MM.1S (cell line): ENCODE data around the gene LSM7.

Source experiments
- EZH2 ChIP-seq: fragments of 300-600 bp; sonication (generic); optimal IDR thresholded peaks from 2 replicates; pipeline ENCODE3; 2017; ENCODE audit warnings: low read depth, mild to moderate bottlenecking, antibody characterized with exemption, low read length, mixed read lengths
- EZH2phosphoT487 ChIP-seq: fragments of 300-600 bp; sonication (generic); IDR thresholded peaks from 2 replicates; pipeline ENCODE4 v1.6.1; 2018; ENCODE audit warnings: antibody characterized with exemption, low read length
- TF ChIP-seq, protein P1 (sequence below): fragments of 300-600 bp; sonication (generic); IDR thresholded peaks from 2 replicates; pipeline ENCODE4 v1.5.1; 2016; ENCODE audit warnings: antibody characterized with exemption, low read length, mixed read lengths

DNA sequence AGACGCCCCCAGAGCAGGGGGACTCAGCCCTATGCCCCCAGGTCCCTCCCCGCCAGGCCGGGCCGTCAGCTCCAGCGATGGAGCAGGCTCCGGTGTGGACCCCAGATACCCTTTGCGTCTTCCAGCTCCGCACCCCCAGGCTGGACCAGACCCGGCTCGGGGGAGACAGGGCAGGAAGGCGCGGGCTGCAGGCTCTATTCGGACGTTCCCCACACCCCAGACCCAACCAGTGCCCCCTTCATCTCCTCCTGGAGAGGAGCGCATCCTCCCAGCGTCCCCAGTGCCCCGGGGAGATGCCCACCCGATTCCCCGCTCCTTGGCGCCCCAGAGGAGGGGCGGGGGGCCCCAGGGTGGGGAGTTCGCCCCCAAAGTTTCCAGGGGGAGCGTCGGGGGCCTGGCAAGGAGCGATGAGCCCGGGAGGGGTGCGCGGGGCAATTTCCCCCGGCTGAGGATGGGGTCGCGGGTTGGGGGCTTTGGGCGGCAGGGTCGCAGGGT, 20.8 kb downstream of the LSM7 start:
- TF ChIP-seq EZH2: no peak
- TF ChIP-seq, protein P1, sequence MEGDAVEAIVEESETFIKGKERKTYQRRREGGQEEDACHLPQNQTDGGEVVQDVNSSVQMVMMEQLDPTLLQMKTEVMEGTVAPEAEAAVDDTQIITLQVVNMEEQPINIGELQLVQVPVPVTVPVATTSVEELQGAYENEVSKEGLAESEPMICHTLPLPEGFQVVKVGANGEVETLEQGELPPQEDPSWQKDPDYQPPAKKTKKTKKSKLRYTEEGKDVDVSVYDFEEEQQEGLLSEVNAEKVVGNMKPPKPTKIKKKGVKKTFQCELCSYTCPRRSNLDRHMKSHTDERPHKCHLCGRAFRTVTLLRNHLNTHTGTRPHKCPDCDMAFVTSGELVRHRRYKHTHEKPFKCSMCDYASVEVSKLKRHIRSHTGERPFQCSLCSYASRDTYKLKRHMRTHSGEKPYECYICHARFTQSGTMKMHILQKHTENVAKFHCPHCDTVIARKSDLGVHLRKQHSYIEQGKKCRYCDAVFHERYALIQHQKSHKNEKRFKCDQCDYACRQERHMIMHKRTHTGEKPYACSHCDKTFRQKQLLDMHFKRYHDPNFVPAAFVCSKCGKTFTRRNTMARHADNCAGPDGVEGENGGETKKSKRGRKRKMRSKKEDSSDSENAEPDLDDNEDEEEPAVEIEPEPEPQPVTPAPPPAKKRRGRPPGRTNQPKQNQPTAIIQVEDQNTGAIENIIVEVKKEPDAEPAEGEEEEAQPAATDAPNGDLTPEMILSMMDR: no peak
- no peak for TF ChIP-seq EZH2phosphoT487
